OCI-LY3 (cell line): ENCODE data around the gene CSNK1G2.

Experiments used
- H2AFZ ChIP-seq: fragments of 200-600, 300-600 bp; shearing (Covaris generic); 2 replicates; pipeline ENCODE4 v1.6.0; 2014; ENCODE audit warnings: antibody characterized with exemption, low read depth, low read length
- H3K27ac ChIP-seq: fragments of 200-600, 300-600 bp; sonication (generic); 2 replicates; pipeline ENCODE4 v1.5.1; 2014; ENCODE audit warnings: mild to moderate bottlenecking, low read length, moderate library complexity, mixed read lengths
- H3K27me3 ChIP-seq: fragments of 200-600, 300-600 bp; sonication (generic); 2 replicates; pipeline ENCODE4 v1.6.1; 2014; ENCODE audit warnings: low read depth, low read length, mixed read lengths
- H3K36me3 ChIP-seq: fragments of 200-600, 300-600 bp; sonication (generic); replicated peaks from 2 replicates; pipeline ENCODE3; 2014; ENCODE audit warnings: low read depth, low read length, mixed read lengths
- H3K4me1 ChIP-seq: fragments of 300-600, 200-600 bp; sonication (generic); 2 replicates; pipeline ENCODE4 v1.6.1; 2014; ENCODE audit warnings: low read length, mixed read lengths
- H3K4me2 ChIP-seq: fragments of 200-600, 300-600 bp; sonication (generic); 2 replicates; pipeline ENCODE4 v1.6.1; 2014; ENCODE audit warnings: low read length, mixed read lengths
- H3K4me3 ChIP-seq: fragments of 300-600, 200-600 bp; sonication (generic); 2 replicates; pipeline ENCODE4 v1.5.1; 2014; ENCODE audit warnings: antibody characterized with exemption, mild to moderate bottlenecking, low read length, moderate library complexity
- H3K79me2 ChIP-seq: fragments of 300-600, 200-600 bp; shearing (Covaris generic); 2 replicates; pipeline ENCODE4 v1.6.1; 2014; ENCODE audit warnings: mild to moderate bottlenecking, low read length, mixed read lengths
- H3K9ac ChIP-seq: fragments of 300-600, 200-600 bp; shearing (Covaris generic); 2 replicates; pipeline ENCODE4 v1.6.0; 2014; ENCODE audit warnings: mild to moderate bottlenecking, low read length, moderate library complexity
- H3K9me3 ChIP-seq: fragments of 200-600, 300-600 bp; shearing (Covaris generic); 2 replicates; pipeline ENCODE4 v1.6.1; 2014; ENCODE audit warnings: low read length, mixed read lengths; ENCODE audit not compliant: insufficient read depth
- H4K20me1 ChIP-seq: fragments of 200-600, 300-600 bp; sonication (generic); 2 replicates; pipeline ENCODE4 v1.6.1; 2016; ENCODE audit warnings: low read length, mixed read lengths; ENCODE audit not compliant: insufficient read depth
- CTCF ChIP-seq: fragments of 200-600, 300-600 bp; sonication (generic); IDR thresholded peaks from 2 replicates; pipeline ENCODE4 v1.5.1; 2014; ENCODE audit warnings: antibody characterized with exemption, low read length, low read depth
- EZH2phosphoT487 ChIP-seq: fragments of 200-600 bp; shearing (Covaris generic); IDR thresholded peaks from 2 replicates; pipeline ENCODE4 v1.6.1; 2018; ENCODE audit warnings: antibody characterized with exemption, mixed run types, low read depth

Gene CSNK1G2

GRCh38 chr19:1991018-1991913, 50.3 kb downstream of the CSNK1G2 start:
- Histone ChIP-seq H3K4me1 (no peaks in the 10 kb centered on the region), H3K4me3 (no peak overlapping the region)

DNA sequence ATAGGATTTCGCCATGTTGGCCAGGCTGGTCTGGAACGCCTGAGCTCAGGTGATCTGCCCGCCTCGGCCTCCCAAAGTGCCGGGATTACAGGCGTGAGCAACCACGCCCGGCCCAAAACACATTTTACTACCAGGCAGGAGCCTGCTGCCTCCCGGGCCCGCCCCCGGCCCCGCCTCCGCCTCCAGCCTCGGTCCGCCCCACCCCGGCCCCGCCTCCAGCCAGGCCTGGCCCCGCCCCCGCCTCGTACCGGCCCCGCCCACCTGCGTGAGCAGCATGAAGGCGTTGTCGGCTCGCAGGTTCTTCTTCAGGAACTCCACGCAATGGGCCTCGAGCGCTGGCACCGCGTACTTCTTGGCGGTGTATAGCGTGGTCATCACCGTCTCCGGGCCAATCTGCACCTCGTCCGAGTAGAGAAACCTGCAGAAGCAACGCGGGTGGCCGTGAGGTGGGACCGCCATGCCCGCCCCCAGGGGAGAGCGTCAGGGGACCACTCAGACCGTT, 51.8 kb downstream of the CSNK1G2 start:
- no peaks in the 10 kb centered on the region for H3K27me3 ChIP-seq
- H3K79me2 ChIP-seq = no peaks in the 10 kb centered on the region
- no peak overlapping the region for H3K9ac ChIP-seq
- H3K36me3 ChIP-seq = peaks cover 42% of the 10 kb centered on the region
- TF ChIP-seq CTCF = no peak
- no peak for TF ChIP-seq EZH2phosphoT487
- no peak overlapping the region for H2AFZ ChIP-seq
- H4K20me1 ChIP-seq = peaks cover 15% of the 10 kb centered on the region
- no peaks in the 10 kb centered on the region for H3K9me3 ChIP-seq
- no peak overlapping the region for H3K27ac ChIP-seq
- no peak overlapping the region for H3K4me2 ChIP-seq
- no peaks in the 10 kb centered on the region for H3K4me1 ChIP-seq
- no peak overlapping the region for H3K4me3 ChIP-seq

More at GRCh38 chr19:1991018-1991913, 50.3 kb downstream of the CSNK1G2 start:
- no peaks in the 10 kb centered on the region for H3K27me3 ChIP-seq
- H3K4me2 ChIP-seq = no peak overlapping the region
- no peak overlapping the region for H3K27ac ChIP-seq
- H3K36me3 ChIP-seq = peaks cover 49% of the 10 kb centered on the region
- no peaks in the 10 kb centered on the region for H3K9me3 ChIP-seq
- H3K79me2 ChIP-seq = no peaks in the 10 kb centered on the region
- no peak overlapping the region for H2AFZ ChIP-seq
- H3K9ac ChIP-seq = no peak overlapping the region
- H4K20me1 ChIP-seq = peaks cover 14% of the 10 kb centered on the region
- TF ChIP-seq EZH2phosphoT487 (no peak), CTCF (no peak)

DNA sequence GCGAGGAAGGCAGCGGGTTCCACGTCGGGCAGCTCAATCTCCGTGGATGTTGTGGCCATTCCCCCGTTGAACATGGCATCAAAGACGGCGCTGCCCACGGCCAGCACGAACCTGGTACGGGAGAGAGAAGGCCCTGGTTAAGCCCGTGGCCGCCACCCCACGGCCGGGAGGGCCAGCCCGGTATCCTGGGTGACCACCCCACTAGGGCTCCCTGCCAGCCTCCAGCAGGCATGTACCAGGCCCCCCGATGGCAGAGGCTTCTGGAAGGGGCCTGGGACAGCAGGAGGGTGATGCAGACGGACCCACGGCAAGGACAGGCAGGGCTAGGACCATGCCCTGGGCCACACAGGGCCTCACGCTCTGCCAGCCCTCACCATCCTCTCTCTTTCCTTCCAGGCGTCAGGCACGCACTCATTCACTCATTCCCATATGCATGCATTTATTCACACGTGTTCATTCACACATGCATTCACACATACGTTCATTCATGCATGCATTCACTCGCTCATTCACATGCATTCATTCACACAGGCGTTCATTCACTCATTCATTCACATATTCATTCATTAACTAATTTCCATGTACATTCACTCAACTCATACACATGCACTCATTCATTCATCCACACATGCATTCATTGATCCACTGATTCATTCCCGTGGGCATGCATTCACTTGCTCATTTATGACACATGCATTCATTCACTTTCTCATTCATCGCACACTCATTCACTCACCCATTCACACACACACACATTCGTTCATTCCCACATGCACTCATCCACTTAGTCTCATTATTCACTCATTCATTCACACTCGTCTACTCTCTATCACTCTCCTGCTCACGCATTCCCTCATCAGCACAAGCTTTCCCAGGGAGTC, 56.6 kb downstream of the CSNK1G2 start:
- no peaks in the 10 kb centered on the region for H3K27me3 ChIP-seq
- H3K4me1 ChIP-seq = peaks cover 5% of the 10 kb centered on the region; the same call in 1 of the 2 replicates
- no peak overlapping the region for H3K4me3 ChIP-seq
- H4K20me1 ChIP-seq = peaks cover 25% of the 10 kb centered on the region
- no peak overlapping the region for H3K9ac ChIP-seq
- H2AFZ ChIP-seq = no peak overlapping the region
- H3K79me2 ChIP-seq = no peaks in the 10 kb centered on the region
- H3K27ac ChIP-seq = no peak overlapping the region
- no peak for TF ChIP-seq CTCF
- TF ChIP-seq EZH2phosphoT487 = no peak
- no peak overlapping the region for H3K4me2 ChIP-seq
- H3K36me3 ChIP-seq = peaks cover 26% of the 10 kb centered on the region
- no peaks in the 10 kb centered on the region for H3K9me3 ChIP-seq
